OCI-LY1 (cell line): Measurements from ENCODE around the gene SIRT2.
"Not testable (repeated sequence)": the region's sequence is repeated elsewhere in the genome, so short reads cannot be mapped to it uniquely, and the experiment has no call there.

ENCODE experiments used
- H2AFZ ChIP-seq: fragments of 200-600 bp; sonication (generic), shearing (Covaris generic); 2 replicates; pipeline ENCODE4 v1.6.0; 2014; ENCODE audit warnings: antibody characterized with exemption, mild to moderate bottlenecking, low read length
- H3F3A ChIP-seq: fragments of 200-600 bp; sonication (generic), shearing (Covaris generic); 2 replicates; pipeline ENCODE4 v1.6.0; 2014; ENCODE audit warnings: mild to moderate bottlenecking, antibody characterized with exemption, low read length, moderate library complexity; ENCODE audit not compliant: insufficient read depth
- H3K27ac ChIP-seq: fragments of 200-600 bp; sonication (generic); 2 replicates; pipeline ENCODE4 v1.5.1; 2014; ENCODE audit warnings: low read length, mixed run types, mild to moderate bottlenecking, low read depth; ENCODE audit not compliant: poor library complexity, severe bottlenecking
- H3K27me3 ChIP-seq: fragments of 200-600 bp; sonication (generic); 2 replicates; pipeline ENCODE4 v1.6.0; 2014; ENCODE audit warnings: antibody characterized with exemption, mild to moderate bottlenecking, low read length, moderate library complexity; ENCODE audit not compliant: insufficient read depth
- H3K36me3 ChIP-seq: fragments of 200-600 bp; sonication (generic); 2 replicates; pipeline ENCODE4 v1.6.1; 2014; ENCODE audit warnings: mild to moderate bottlenecking, antibody characterized with exemption, low read length, moderate library complexity, mixed read lengths; ENCODE audit not compliant: insufficient read depth
- H3K4me1 ChIP-seq: fragments of 200-600 bp; sonication (generic); 2 replicates; pipeline ENCODE4 v1.5.1; 2014; ENCODE audit warnings: mild to moderate bottlenecking, low read length, moderate library complexity; ENCODE audit not compliant: insufficient read depth, severe bottlenecking
- H3K4me2 ChIP-seq: fragments of 200-600 bp; sonication (generic), shearing (Covaris generic); 2 replicates; pipeline ENCODE4 v1.6.1; 2014; ENCODE audit warnings: low read length
- H3K4me3 ChIP-seq: fragments of 200-600 bp; sonication (generic); 2 replicates; pipeline ENCODE4 v1.5.1; 2014; ENCODE audit warnings: low read length, low read depth, mild to moderate bottlenecking, mixed read lengths; ENCODE audit not compliant: poor library complexity, severe bottlenecking
- H3K79me2 ChIP-seq: fragments of 200-600 bp; shearing (Covaris generic); 2 replicates; pipeline ENCODE4 v1.6.1; 2016; ENCODE audit warnings: mixed run types, low read length, mixed read lengths; ENCODE audit not compliant: insufficient read depth
- H3K9ac ChIP-seq: fragments of 200-600 bp; sonication (generic), shearing (Covaris generic); 2 replicates; pipeline ENCODE4 v1.6.1; 2014; ENCODE audit warnings: mild to moderate bottlenecking, low read length, mixed read lengths
- H3K9me2 ChIP-seq: fragments of 200-600 bp; sonication (generic), shearing (Covaris generic); 2 replicates; pipeline ENCODE4 v1.6.1; 2014; ENCODE audit warnings: low read depth, mild to moderate bottlenecking, low read length, mixed read lengths
- H3K9me3 ChIP-seq: fragments of 200-600 bp; shearing (Covaris generic); 2 replicates; pipeline ENCODE4 v1.6.1; 2014; ENCODE audit warnings: low read length, mixed read lengths
- H4K20me1 ChIP-seq: fragments of 200-600 bp; sonication (generic), shearing (Covaris generic); 2 replicates; pipeline ENCODE4 v1.6.0; 2016; ENCODE audit warnings: mild to moderate bottlenecking, low read length; ENCODE audit not compliant: insufficient read depth
- CTCF ChIP-seq: fragments of 200-600 bp; sonication (generic), shearing (Covaris generic); IDR thresholded peaks from 2 replicates; pipeline ENCODE4 v1.5.1; 2017; ENCODE audit warnings: mild to moderate bottlenecking, antibody characterized with exemption, low read length, moderate library complexity, mixed read lengths
- EZH2 ChIP-seq: fragments of 200-600 bp; sonication (generic), shearing (Covaris generic); IDR thresholded peaks from 2 replicates; pipeline ENCODE4 v1.8.0; 2017; ENCODE audit warnings: borderline replicate concordance, mixed run types, mild to moderate bottlenecking, antibody characterized with exemption, low read length, moderate library complexity, mixed read lengths

SIRT2 gene

DNA sequence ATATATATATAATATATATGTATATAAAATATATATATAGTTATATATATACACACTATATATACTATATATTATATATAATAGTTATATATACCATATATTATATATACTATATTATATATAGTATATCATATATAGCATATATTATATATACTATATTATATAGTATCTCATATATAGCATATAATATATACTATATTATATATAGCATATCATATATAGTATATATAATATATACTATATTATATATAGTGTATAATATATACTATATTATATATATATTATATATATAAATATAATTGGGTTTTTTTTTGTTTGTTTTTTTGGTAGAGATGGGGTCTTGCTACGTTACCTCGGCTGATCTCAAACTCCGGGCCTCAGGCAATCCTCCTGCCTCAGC, 38.0 kb downstream of the SIRT2 start:
- Histone ChIP-seq H3K4me2 (no peak overlapping the region), H3K79me2 (no peaks in the 10 kb centered on the region), H2AFZ (no peak overlapping the region), H3K9ac (no peak overlapping the region), H3K36me3 (no peaks in the 10 kb centered on the region), H3K27ac (no peak overlapping the region), H3K27me3 (no peaks in the 10 kb centered on the region), H3K9me3 (no peaks in the 10 kb centered on the region), H3F3A (peaks cover 10% of the 10 kb centered on the region; the same call in 1 of the 2 replicates), H4K20me1 (no peaks in the 10 kb centered on the region), H3K9me2 (no peaks in the 10 kb centered on the region), H3K4me1 (peaks cover 67% of the 10 kb centered on the region), H3K4me3 (no peak overlapping the region)
- TF ChIP-seq CTCF, result no peak
- no peak for TF ChIP-seq EZH2

GRCh38 chr19:38859631-38860204, 39.7 kb downstream of the SIRT2 start:
- peak overlapping the region; percentile 92 for H3K27ac ChIP-seq
- H3K79me2 ChIP-seq, H3K27me3 ChIP-seq, H3K9me3 ChIP-seq, H2AFZ ChIP-seq, H3K36me3 ChIP-seq, H3K9me2 ChIP-seq, H4K20me1 ChIP-seq: not testable (repeated sequence)
- peak overlapping the region; percentile 43 for H3K4me3 ChIP-seq
- peaks cover 51% of the 10 kb centered on the region for H3K4me1 ChIP-seq
- H3F3A ChIP-seq, result peaks cover 10% of the 10 kb centered on the region; the same call in 1 of the 2 replicates
- H3K9ac ChIP-seq, result peak overlapping the region; percentile 41; the same call in 1 of the 2 replicates
- peak overlapping the region; percentile 60 for H3K4me2 ChIP-seq

DNA sequence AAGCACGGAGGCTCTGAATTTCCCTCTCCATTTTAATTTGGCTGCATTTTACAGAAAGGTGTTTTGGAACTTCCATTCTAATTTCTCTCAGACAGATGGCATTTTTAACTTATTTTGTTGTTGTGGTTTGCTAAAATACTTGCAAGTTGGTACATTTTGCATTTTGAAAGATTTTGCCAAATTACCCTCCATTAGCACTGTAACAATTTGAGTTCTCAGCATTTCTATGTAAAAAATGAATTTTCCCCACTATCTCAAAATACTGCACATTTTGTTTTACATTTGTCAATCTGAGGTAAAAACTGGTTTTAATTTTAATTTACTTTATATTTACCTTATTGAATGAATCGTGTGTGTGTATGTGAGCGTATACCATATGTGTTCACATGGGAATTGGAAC, 42.6 kb downstream of the SIRT2 start:
- H3K9ac ChIP-seq, result peak overlapping the region; percentile 39; the same call in 1 of the 2 replicates
- no peak overlapping the region for H2AFZ ChIP-seq
- H3K27me3 ChIP-seq, result no peaks in the 10 kb centered on the region

DNA sequence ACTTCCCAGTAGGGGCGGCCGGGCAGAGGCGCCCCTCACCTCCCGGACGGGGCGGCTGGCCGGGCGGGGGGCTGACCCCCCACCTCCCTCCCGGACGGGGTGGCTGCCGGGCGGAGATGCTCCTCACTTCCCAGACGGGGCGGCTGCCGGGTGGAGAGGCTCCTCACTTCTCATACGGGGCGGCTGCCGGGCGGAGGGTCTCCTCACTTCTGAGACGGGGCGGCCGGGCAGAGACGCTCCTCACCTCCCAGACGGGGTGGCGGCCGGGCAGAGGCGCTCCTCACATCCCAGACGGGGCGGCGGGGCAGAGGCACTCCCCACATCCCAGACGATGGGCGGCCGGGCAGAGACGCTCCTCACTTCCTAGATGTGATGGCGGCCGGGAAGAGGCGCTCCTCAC, 43.7 kb downstream of the SIRT2 start:
- H3K4me2 ChIP-seq, result peak overlapping the region; percentile 55; the same call in 1 of the 2 replicates
- peak overlapping the region; percentile 92 for H3K27ac ChIP-seq
- not testable (repeated sequence) for H3K9me3 ChIP-seq, H3K9ac ChIP-seq, H3K79me2 ChIP-seq, H3K9me2 ChIP-seq, H3K36me3 ChIP-seq, H3K27me3 ChIP-seq, H2AFZ ChIP-seq, H4K20me1 ChIP-seq
- peaks cover 10% of the 10 kb centered on the region; the same call in 1 of the 2 replicates for H3F3A ChIP-seq
- H3K4me1 ChIP-seq, result peaks cover 57% of the 10 kb centered on the region
- peak overlapping the region; percentile 47 for H3K4me3 ChIP-seq

More for the DNA sequence above, 42.6 kb downstream of the SIRT2 start:
- TF ChIP-seq CTCF, result no peak
- no peak for TF ChIP-seq EZH2
- H3K9me2 ChIP-seq, result no peaks in the 10 kb centered on the region
- no peaks in the 10 kb centered on the region for H3K79me2 ChIP-seq
- peaks cover 10% of the 10 kb centered on the region; the same call in 1 of the 2 replicates for H3F3A ChIP-seq
- no peaks in the 10 kb centered on the region for H3K9me3 ChIP-seq
- H3K27ac ChIP-seq, result peak overlapping the region; percentile 92
- H3K4me1 ChIP-seq, result peaks cover 52% of the 10 kb centered on the region
- peak overlapping the region; percentile 47 for H3K4me3 ChIP-seq
- no peaks in the 10 kb centered on the region for H3K36me3 ChIP-seq
- no peaks in the 10 kb centered on the region for H4K20me1 ChIP-seq
- peak overlapping the region; percentile 55 for H3K4me2 ChIP-seq

DNA sequence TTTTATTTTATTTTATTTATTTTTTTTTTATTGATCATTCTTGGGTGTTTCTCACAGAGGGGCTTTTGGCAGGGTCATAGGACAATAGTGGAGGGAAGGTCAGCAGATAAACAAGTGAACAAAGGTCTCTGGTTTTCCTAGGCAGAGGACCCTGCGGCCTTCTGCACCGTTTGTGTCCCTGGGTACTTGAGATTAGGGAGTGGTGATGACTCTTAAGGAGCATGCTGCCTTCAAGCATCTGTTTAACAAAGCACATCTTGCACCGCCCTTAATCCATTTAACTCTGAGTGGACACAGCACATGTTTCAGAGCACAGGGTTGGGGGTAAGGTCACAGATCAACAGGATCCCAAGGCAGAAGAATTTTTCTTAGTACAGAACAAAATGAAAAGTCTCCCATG, 44.5 kb downstream of the SIRT2 start:
- H3K79me2 ChIP-seq, H3K27ac ChIP-seq, H3K27me3 ChIP-seq, H3K9me3 ChIP-seq, H3K4me3 ChIP-seq, H3K9ac ChIP-seq, H4K20me1 ChIP-seq, H3K36me3 ChIP-seq, H3K9me2 ChIP-seq, H3K4me2 ChIP-seq, H2AFZ ChIP-seq: not testable (repeated sequence)
- Histone ChIP-seq H3F3A (peaks cover 10% of the 10 kb centered on the region; the same call in 1 of the 2 replicates), H3K4me1 (peaks cover 51% of the 10 kb centered on the region)
